GM12865 (cell line): Measurements from ENCODE around the gene RBM19.

Source experiments
- DNase-seq: peaks from one replicate; pipeline ENCODE4 v3.0.0; 2010; ENCODE audit warnings: low read depth
- H3K4me3 ChIP-seq: 2 replicates; pipeline ENCODE4 v1.5.1; 2011; ENCODE audit warnings: mild to moderate bottlenecking, low read depth, low read length, control low read depth
- TF ChIP-seq, protein P1 (sequence below): IDR thresholded peaks from 2 replicates; pipeline ENCODE4 v1.5.1; 2011; ENCODE audit warnings: low read length, control low read depth, low read depth, inconsistent platforms; ENCODE audit not compliant: insufficient read depth; ENCODE audit errors: missing control alignments

Gene RBM19

DNA sequence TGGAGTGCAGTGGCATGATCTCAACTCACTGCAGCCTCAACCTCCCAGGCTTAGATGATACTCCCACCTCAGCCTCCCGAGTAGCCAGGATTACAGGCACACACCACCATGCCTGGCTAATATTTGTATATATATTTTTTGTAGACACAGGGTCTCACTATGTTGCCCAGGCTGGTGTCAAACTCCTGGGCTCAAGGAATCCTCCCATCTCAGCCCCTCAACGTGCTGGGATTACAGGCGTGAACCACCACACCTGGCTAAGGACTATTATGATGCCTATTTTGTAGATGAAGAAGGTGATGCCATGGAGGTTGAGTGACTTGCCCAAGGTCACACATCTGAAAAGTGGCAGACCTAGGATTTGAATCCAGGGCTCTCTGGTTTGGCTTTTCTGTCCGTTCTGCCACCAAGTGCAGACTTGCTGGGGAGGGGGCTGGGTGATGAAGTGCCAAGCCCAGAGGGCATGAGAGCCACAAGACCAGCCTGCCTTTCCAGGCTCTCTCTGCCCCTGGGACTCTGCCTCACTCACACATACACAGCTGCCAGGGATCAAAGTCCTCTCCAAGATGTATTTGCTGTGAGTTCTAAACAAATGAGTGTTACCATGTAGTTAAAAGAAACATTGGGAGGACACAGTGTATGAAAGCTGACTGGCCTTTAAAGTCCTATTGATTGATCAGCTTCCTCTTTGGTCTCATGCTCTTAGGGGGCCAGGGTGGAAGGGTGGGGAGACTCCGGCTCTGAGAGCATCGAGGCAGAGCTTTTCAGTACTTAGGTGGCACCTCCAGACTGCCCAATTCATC, 21.3 kb upstream of the RBM19 start:
- no peak overlapping the region for H3K4me3 ChIP-seq
- DNase-seq = no peak
- TF ChIP-seq, protein P1, sequence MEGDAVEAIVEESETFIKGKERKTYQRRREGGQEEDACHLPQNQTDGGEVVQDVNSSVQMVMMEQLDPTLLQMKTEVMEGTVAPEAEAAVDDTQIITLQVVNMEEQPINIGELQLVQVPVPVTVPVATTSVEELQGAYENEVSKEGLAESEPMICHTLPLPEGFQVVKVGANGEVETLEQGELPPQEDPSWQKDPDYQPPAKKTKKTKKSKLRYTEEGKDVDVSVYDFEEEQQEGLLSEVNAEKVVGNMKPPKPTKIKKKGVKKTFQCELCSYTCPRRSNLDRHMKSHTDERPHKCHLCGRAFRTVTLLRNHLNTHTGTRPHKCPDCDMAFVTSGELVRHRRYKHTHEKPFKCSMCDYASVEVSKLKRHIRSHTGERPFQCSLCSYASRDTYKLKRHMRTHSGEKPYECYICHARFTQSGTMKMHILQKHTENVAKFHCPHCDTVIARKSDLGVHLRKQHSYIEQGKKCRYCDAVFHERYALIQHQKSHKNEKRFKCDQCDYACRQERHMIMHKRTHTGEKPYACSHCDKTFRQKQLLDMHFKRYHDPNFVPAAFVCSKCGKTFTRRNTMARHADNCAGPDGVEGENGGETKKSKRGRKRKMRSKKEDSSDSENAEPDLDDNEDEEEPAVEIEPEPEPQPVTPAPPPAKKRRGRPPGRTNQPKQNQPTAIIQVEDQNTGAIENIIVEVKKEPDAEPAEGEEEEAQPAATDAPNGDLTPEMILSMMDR = no peak

- no peak for DNase-seq
- no peak overlapping the region for H3K4me3 ChIP-seq
- TF ChIP-seq, protein P1 = no peak
These were observed 18.3 kb upstream of the RBM19 start for GRCh38 chr12:113984464-113984863.

DNA sequence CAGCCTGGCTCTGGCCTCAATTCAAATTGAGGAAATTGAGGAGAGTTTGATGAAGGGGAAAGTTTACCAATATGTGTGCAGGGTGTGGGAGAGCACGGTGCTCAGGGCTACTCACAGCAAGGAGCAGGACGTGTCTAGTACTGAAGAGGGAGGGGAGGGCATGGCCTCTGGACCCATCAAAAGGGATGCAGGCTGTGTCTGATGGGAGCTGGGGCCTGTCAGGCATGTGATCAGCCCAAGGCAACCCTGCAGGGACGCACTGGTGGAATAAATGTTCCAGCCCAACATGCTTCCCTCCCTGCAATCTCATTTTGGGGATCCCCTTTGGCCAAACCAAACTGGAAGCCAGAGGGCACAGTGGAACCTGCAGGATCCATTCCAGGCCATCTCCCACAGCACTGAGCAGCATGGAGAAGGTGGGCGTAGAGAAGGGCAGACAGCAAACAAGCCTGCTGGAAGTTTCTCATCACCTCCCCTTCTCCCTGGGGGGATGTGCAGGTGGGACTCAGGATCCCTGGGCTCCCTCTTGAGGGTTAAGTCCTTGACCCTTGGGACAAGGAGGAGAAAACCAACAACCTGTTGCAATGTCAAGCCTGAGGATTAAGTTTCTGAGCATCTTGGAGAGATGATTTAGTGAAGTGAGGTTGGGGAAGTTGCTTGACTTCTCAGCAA, 17.8 kb upstream of the RBM19 start:
- TF ChIP-seq, protein P1 = no peak
- no peak overlapping the region for H3K4me3 ChIP-seq
- DNase-seq = no peak

DNA sequence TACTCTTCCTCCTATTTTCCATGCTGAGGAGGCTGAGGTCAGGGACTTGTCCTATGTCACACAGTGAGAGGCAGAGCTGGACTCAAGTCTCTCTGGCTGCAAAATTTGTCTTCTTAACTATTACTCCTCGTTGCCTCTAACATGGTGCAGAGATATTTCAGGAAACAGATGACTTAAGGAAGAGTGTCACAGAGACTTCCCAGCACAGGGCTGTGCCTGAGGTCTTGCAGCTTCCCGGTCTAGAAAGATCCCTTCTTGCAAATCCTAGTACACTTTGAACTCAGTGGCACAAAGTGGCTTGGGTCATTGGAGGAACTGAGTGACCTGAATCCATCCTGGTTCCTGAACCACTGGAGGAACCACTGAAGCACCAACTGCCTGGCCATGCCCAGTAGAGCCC, 17.1 kb upstream of the RBM19 start:
- no peak overlapping the region for H3K4me3 ChIP-seq
- DNase-seq = no peak
- TF ChIP-seq, protein P1 = no peak

DNA sequence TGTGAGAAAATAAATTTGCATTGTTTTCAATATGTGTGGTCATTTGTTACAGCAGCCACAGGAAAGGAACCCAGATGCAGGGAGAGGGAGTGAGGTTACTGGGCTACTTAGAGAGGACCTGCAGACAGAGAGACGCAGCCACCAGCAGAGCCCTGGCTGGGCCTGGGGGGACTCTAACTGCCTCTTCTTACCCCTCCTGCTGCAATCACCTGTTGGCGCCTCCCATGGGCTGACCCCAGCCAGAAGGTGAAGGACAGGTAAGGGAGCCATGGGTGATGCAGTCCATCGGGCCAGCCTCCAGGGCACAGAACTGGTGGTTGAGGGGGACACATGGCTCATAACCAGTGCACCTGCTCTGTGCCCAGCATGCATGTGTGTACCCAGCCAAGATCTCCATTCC, 15.8 kb upstream of the RBM19 start:
- TF ChIP-seq, protein P1 = no peak
- no peak overlapping the region for H3K4me3 ChIP-seq
- DNase-seq = no peak

- peak; percentile 67 for DNase-seq
- TF ChIP-seq, protein P1 = peak; percentile 96
- H3K4me3 ChIP-seq = no peak overlapping the region
These were observed 14.6 kb upstream of the RBM19 start for GRCh38 chr12:113980537-113981337.
